ENCODE results near the gene OSCAR. TPM values are rescaled to one million over a fixed set of nuclear protein-coding genes. Genes with fewer than 3 reads are reported as not detected.

Gene OSCAR
- total RNA-seq, 1 donor from 2014 or later: not detected

GRCh38 chr19:54128441-54128725, 27.8 kb upstream of the OSCAR start:
- Mint-ChIP-seq H3K9me3 (no peaks in the 10 kb centered on the region), H3K4me3 (no peak overlapping the region), H3K27ac (no peak overlapping the region), H3K4me1 (ENCODE audit: unreplicated experiment) (no peaks in the 10 kb centered on the region), H3K27me3 (no peaks in the 10 kb centered on the region), H3K36me3 (peaks cover 6% of the 10 kb centered on the region)
- DNase-seq (ENCODE audit: extremely low spot score, unreplicated experiment): no peak
- TF ChIP-seq, protein P1, sequence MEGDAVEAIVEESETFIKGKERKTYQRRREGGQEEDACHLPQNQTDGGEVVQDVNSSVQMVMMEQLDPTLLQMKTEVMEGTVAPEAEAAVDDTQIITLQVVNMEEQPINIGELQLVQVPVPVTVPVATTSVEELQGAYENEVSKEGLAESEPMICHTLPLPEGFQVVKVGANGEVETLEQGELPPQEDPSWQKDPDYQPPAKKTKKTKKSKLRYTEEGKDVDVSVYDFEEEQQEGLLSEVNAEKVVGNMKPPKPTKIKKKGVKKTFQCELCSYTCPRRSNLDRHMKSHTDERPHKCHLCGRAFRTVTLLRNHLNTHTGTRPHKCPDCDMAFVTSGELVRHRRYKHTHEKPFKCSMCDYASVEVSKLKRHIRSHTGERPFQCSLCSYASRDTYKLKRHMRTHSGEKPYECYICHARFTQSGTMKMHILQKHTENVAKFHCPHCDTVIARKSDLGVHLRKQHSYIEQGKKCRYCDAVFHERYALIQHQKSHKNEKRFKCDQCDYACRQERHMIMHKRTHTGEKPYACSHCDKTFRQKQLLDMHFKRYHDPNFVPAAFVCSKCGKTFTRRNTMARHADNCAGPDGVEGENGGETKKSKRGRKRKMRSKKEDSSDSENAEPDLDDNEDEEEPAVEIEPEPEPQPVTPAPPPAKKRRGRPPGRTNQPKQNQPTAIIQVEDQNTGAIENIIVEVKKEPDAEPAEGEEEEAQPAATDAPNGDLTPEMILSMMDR (conservative IDR thresholded peaks at IDR 0.05): no peak

DNA sequence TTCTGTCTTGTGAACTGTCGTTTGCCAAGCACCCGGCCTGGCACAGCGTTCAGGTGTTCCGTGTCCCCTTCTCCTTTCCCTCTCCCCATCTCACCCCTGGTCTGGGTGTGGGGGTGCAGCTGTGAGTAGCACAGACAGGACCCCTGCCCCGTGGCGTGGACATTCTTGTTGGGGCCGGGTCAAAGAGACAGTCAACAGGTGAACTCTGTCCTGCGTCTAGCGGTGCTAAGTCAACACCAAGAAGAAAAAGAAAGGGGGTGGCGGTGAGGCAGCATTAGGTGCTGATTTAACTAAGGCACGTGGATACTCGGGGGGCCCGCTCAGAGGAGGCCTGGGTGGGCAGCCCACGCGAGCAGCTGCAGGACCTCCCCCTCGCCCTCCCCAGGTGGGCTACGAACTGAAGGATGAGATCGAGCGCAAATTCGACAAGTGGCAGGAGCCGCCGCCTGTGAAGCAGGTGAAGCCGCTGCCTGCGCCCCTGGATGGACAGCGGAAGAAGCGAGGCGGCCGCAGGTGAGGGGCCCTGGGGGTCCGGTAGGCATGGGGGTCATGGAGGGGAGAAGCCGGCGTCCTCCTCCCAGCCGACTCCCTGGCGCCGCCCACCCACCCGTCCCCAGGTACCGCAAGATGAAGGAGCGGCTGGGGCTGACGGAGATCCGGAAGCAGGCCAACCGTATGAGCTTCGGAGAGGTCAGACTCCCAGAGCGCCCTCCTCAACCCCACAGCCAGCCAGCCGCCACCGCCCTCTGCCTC, 27.3 kb upstream of the OSCAR start:
- Mint-ChIP-seq H3K36me3 (peaks cover 9% of the 10 kb centered on the region), H3K4me1 (ENCODE audit: unreplicated experiment) (no peaks in the 10 kb centered on the region)

GRCh38 chr19:54125713-54126112, 25.1 kb upstream of the OSCAR start:
- peaks cover 9% of the 10 kb centered on the region for H3K36me3 Mint-ChIP-seq
- TF ChIP-seq, protein P1 (conservative IDR thresholded peaks at IDR 0.05): no peak
- no peak overlapping the region for H3K27ac Mint-ChIP-seq
- no peaks in the 10 kb centered on the region for H3K4me1 Mint-ChIP-seq (ENCODE audit: unreplicated experiment)
- no peaks in the 10 kb centered on the region for H3K9me3 Mint-ChIP-seq
- no peak for DNase-seq (ENCODE audit: extremely low spot score, unreplicated experiment)
- no peaks in the 10 kb centered on the region for H3K27me3 Mint-ChIP-seq
- H3K4me3 Mint-ChIP-seq: no peak overlapping the region

More for the DNA sequence above, 27.3 kb upstream of the OSCAR start:
- no peak overlapping the region for H3K27ac Mint-ChIP-seq
- no peaks in the 10 kb centered on the region for H3K27me3 Mint-ChIP-seq
- DNase-seq (ENCODE audit: extremely low spot score, unreplicated experiment): no peak
- no peaks in the 10 kb centered on the region for H3K9me3 Mint-ChIP-seq
- no peak overlapping the region for H3K4me3 Mint-ChIP-seq
- TF ChIP-seq, protein P1 (conservative IDR thresholded peaks at IDR 0.05): no peak

DNA sequence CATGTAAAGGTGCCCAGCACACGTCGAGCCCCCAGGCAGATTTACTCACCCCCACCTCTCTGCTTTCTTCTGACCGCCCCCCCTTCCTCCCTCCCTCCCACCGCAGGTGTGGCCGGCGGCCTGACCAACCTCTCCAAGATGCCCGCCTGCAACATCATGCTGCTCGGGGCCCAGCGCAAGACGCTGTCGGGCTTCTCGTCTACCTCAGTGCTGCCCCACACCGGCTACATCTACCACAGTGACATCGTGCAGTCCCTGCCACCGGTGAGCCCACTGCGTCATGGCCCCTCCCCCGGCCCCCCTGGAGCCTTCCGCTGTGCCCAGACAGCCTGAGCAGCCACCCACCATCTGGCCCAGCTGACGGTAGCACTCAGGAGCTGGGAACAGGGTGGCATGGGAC, 23.8 kb upstream of the OSCAR start:
- H3K27ac Mint-ChIP-seq: no peak overlapping the region

DNA sequence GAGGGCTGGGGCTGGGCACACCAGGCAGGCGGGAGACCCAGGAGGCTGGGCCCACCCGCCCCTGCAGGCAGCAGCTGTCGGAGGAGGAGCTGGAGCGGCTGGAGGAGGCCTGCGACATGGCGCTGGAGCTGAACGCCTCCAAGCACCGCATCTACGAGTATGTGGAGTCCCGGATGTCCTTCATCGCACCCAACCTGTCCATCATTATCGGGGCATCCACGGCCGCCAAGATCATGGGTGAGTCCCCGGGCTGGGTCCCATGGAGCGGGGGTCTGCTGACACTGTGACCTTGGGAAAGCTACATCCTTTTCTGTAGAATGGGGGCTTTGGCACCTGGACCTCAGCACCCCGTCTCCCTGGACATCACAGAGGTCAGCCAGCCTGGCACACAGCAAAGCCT, 23.1 kb upstream of the OSCAR start:
- no peak overlapping the region for H3K27ac Mint-ChIP-seq
- H3K4me3 Mint-ChIP-seq: no peak overlapping the region
- H3K9me3 Mint-ChIP-seq: no peaks in the 10 kb centered on the region
- TF ChIP-seq, protein P1 (conservative IDR thresholded peaks at IDR 0.05): no peak
- no peaks in the 10 kb centered on the region for H3K27me3 Mint-ChIP-seq
- no peaks in the 10 kb centered on the region for H3K4me1 Mint-ChIP-seq (ENCODE audit: unreplicated experiment)
- peaks cover 9% of the 10 kb centered on the region for H3K36me3 Mint-ChIP-seq
- DNase-seq (ENCODE audit: extremely low spot score, unreplicated experiment): no peak

More for the DNA sequence above, 23.8 kb upstream of the OSCAR start:
- Mint-ChIP-seq H3K36me3 (peaks cover 9% of the 10 kb centered on the region), H3K4me3 (no peak overlapping the region), H3K27me3 (no peaks in the 10 kb centered on the region), H3K9me3 (no peaks in the 10 kb centered on the region), H3K4me1 (ENCODE audit: unreplicated experiment) (no peaks in the 10 kb centered on the region)
- TF ChIP-seq, protein P1 (conservative IDR thresholded peaks at IDR 0.05): no peak
- DNase-seq (ENCODE audit: extremely low spot score, unreplicated experiment): no peak

Data from type B pancreatic cell (in vitro differentiated cells).